H54 (cell line): ENCODE measurements around the gene TGOLN2.
"Not testable (repeated sequence)": the region's sequence is repeated elsewhere in the genome, so short reads cannot be mapped to it uniquely, and the experiment has no call there.

Source experiments
- DNase-seq: peaks from one replicate; pipeline ENCODE4 v3.0.0; 2011; ENCODE audit warnings: low spot score, mixed read lengths; ENCODE audit not compliant: insufficient read length
- FAIRE-seq: peaks from 3 replicates; lab custom pipeline; 2011; peaks lifted over from hg19 to GRCh38; lab: Jason Lieb, UNC
- POLR2A ChIP-seq: IDR thresholded peaks from 2 replicates; pipeline ENCODE4 v1.6.1; 2011; ENCODE audit warnings: low read depth, mild to moderate bottlenecking, low read length

TGOLN2 gene

GRCh38 chr2:85327822-85328617, at the start of gene TGOLN2:
Gene TGOLN2 (minus strand): TSS chr2:85327989. CDS start chr2:85327962, 27 bp downstream.
- no peak for FAIRE-seq
- peak; percentile 76 for TF ChIP-seq POLR2A
- peak; percentile 88 for DNase-seq

- DNase-seq (no peak), FAIRE-seq (no peak)
These were observed 49.3 kb upstream of the TGOLN2 start for GRCh38 chr2:85377083-85377482.

DNA sequence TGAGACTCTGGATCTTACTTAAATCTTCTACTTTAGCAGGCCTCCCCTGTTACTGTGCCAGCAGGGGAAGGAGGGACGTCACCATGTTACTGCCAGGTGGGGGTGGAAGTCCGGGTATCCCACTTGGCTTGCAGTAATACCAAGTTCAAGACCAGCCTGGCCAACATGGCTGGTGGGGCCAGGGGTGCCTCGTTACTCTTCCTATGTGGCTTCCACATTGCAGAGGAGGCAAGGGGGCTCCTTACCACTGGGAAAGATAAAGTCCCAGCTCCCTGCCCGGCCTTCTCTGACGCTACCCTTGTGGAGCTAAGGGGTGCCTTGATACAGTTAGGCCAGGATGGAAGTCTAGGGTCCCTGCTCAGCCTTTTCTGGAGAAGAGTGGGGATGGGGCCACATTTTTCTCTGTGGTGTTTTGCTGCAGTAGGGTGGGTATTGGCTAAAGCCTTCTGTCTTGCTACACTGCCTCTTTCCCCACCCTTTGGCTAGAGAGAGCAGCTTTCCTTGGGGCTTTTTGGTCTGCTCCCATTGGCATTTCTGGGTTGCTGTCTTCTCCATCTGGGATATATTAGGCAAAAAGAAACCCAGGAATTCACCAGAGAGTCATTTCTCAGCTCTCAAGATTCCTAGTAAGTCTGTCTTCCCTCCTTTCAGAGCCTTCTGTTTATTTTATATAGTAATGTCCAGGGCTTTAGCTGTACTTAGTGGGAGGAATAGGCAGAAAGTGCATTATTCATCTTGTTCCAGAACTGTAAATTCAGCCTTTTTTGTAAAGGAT, 48.7 kb upstream of the TGOLN2 start:
- FAIRE-seq: no peak
- TF ChIP-seq POLR2A: no peak
- no peak for DNase-seq

More at GRCh38 chr2:85377083-85377482, 49.3 kb upstream of the TGOLN2 start:
- no peak for TF ChIP-seq POLR2A

- no peak for FAIRE-seq
These were observed 43.3 kb upstream of the TGOLN2 start for GRCh38 chr2:85371045-85371444.

DNA sequence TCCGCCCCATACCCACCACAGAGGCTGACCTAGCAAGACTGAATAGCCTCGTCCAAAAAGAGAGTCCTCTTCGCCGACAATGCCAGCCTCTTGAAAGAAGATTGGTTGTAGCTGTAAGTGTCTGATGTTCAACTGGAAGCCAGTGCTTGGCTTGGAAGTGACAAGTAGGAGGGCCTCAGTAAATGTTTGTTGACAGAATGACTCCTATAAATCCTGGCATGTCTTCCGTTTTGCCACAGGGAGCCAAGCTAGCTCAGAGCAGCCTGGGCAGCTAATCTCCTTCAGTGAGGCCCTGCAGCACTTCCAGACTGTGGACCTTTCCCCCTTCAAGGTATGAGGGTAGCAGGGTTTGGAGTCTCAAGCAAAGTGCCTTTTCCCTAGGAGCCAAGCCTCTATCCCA, 41.7 kb upstream of the TGOLN2 start:
- FAIRE-seq: no peak

More at GRCh38 chr2:85371045-85371444, 43.3 kb upstream of the TGOLN2 start:
- no peak for TF ChIP-seq POLR2A
- no peak for DNase-seq

DNA sequence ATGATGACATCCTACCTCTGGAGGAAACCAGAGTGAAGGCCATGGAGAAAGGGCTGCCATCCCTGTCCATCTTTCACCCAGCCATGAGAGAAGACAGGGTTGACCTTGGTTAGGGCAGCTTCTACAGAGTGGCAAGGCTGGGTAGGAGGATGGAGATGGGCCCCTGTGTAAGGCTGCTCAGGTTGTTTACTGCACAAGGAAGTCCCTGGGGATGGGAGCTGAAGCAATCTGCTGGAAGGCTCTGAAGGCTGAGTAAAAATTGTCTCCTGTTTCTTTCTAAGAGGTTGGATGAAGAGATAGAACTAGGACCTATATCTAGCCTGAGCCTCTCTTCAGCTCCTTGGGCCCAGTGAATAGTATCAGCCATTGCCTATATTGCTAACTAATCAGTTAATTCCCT, 41.1 kb upstream of the TGOLN2 start:
- FAIRE-seq (no peak), DNase-seq (no peak)
- TF ChIP-seq POLR2A: no peak

More for the DNA sequence above, 41.7 kb upstream of the TGOLN2 start:
- TF ChIP-seq POLR2A: no peak
- no peak for DNase-seq

- DNase-seq: no peak
- TF ChIP-seq POLR2A: no peak
- no peak for FAIRE-seq
These were observed 39.4 kb upstream of the TGOLN2 start for GRCh38 chr2:85367180-85367579.

DNA sequence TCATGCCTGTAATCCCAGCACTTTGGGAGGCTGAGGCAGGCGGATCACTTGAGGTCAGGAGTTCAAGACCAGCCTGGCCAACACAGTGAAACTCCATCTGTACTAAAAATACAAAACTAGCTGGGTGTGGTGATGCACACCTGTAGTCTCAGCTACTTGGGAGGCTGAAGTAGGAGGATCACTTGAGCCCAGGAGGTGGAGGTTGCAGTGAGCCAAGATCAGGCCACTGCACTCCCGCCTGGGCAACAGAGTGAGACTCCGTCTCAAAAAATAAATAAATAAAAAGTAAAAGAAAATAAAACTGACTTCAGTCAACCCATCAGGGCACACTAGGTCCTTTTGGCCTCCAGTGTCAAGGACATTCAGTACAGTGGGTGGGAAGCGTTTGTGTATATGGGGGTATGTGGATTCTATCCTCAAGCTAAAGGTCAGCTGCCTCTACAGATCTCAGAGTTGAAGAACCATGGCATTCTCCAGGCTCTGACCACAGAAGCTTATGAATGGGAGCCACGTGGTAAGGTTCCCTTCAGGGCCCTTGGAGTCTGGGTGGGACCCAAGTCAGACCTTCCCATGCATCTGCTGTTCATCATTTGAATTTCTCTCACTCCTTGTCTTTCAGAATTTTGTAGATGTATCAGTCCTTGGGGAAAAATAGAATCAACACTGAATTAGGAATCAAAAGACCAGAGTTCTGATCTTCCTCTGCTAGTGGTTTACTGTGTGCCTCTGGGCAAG, 35.0 kb upstream of the TGOLN2 start:
- not testable (repeated sequence) for FAIRE-seq, DNase-seq

GRCh38 chr2:85357736-85358135, 29.9 kb upstream of the TGOLN2 start:
- no peak for TF ChIP-seq POLR2A
- DNase-seq (no peak), FAIRE-seq (no peak)

GRCh38 chr2:85356186-85356585, 28.4 kb upstream of the TGOLN2 start:
- TF ChIP-seq POLR2A: no peak
- no peak for FAIRE-seq
- no peak for DNase-seq

GRCh38 chr2:85355521-85355920, 27.7 kb upstream of the TGOLN2 start:
- TF ChIP-seq POLR2A: no peak
- no peak for DNase-seq
- FAIRE-seq: no peak

- no peak for FAIRE-seq
- no peak for TF ChIP-seq POLR2A
- no peak for DNase-seq
These were observed 27.3 kb upstream of the TGOLN2 start for GRCh38 chr2:85355073-85355410.

GRCh38 chr2:85354286-85355072, 26.7 kb upstream of the TGOLN2 start, which contains the start of the genes ELMOD3 and RETSAT:
Gene ELMOD3 (plus strand): TSS chr2:85354769. CDS start chr2:85357199, 2,430 bp downstream.
Gene RETSAT (minus strand): TSS chr2:85354528. CDS start chr2:85354507, 21 bp downstream.
- FAIRE-seq (peak; percentile 74), DNase-seq (peak; percentile 95)
- peak; percentile 97 for TF ChIP-seq POLR2A

DNA sequence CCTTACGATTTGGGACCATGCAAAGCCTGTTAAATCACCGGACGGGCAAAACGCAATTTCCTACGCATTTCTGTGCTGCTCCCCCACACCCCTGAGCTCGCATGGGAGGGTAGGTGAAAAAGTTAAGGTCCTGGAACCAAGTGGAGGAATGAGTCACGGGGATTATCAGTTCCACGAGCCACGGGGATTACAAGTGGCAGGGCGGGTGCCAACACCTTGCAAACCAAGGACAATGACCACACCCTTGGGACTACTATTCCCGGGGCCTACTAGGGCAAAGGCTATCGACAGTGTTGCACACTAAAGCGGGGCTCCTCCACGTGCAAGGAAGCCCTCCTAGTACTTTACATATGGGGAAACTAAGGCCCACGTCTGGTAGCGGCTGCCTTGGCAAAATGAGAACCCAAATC, 26.1 kb upstream of the TGOLN2 start:
- TF ChIP-seq POLR2A: no peak
- peak; percentile 51 for DNase-seq
- FAIRE-seq: no peak
